CD4-positive, alpha-beta T cell treated with Interleukin-12 subunit alpha and Interleukin-12 subunit beta, for 1 hour (primary cell): ENCODE measurements around the gene DMD.
"Not testable (repeated sequence)": the region's sequence is repeated elsewhere in the genome, so short reads cannot be mapped to it uniquely, and the experiment has no call there.

Experiments
- DNase-seq: peaks from one replicate; pipeline ENCODE4 v3.0.0-alpha.2; 2020

Gene DMD

DNA sequence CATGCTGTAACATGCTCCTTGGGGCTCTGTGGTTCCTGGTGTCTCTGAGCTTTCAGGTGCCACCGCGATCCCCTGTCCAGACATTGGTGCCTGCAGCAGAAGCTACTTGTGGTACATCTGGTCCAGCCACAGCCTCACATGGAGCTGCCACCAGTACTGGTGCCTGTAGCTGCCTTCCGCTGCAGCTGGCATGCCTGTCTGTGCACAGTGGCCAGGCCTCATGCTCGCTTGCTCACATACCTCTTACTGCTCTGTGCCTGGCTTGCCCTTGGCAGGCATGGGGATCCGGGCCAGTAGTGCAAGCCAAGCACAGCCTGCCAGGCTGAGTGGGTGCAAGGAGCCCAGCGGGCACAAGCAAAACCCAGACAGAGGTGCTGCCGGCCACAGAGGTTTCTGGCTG is 618.6 kb downstream of the DMD start:
- no peak for DNase-seq

DNA sequence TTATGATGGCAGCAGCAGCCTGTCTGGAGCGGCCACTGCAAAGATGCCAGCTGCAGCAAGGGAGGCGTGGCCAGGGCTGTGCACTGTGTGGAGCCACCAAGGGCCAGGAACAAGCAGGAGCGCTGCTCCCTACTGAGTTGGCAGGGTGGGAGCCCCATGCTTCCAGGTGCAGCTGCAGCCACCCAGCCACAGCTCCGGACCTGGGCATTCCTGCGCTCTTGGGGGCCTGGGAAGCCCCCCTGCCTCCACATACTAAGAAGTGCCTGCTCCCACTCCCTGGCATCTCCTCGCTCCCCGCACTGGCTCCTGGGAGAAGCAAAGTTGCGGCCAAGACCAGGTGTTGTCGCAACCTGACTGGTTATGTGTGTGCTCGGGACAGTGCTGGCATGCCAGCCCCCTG is 619.8 kb downstream of the DMD start:
- DNase-seq: no peak

DNA sequence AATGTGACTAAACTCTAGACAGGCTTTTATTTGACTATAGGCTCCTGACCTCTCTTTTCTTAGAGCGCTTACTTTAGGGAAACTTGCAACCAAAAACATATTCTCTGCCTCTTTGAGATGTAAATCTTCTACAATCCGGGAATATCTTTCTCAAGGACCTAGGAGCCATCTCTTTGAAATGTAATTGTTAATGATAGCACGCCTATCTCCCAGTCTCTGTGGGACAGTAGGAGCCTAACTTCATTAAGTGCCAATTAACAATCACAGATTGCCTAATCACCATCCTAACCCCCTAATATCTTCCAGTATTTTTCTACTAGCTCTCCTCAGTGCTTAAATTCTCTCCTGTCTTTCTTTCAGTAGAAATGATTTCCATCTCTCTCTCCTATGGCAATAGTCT is 628.6 kb downstream of the DMD start:
- DNase-seq: no peak

DNA sequence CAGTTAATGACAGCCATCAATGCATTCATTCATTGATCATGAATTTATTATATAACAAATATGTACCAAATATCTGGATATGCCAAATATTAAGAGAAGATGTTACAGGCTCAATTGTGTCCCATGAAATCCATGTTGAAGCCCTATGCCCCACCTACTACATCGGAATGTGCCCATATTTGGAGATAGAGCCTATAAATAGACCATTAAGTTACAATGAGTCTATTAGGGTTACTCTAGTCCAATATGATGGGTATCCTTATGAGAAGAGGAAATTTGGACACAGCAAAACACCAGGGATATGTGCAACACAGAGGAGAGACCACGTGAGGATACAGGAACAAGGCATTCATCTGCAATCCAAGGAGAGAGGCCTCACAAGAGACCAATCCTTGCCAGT is 634.5 kb downstream of the DMD start:
- no peak for DNase-seq

DNA sequence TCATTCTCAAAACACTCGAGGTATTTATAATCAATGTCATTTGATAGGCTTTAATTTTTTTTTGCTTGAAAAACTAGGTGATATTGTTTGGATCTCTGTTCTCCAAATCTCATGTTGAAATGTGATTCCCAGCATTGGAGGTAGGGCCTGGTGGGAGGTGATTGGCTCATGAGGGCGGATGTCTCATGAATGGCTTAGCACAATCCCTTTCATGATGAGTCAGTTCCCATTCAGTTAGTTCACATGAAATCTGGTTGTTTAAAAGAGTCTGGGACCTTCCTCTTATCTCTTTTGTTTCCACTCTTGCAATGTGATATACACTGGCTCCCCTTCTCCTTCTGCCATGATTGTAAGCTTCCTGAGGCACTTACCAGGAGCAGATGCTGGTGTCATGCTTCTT is 638.7 kb downstream of the DMD start:
- DNase-seq: no peak

DNA sequence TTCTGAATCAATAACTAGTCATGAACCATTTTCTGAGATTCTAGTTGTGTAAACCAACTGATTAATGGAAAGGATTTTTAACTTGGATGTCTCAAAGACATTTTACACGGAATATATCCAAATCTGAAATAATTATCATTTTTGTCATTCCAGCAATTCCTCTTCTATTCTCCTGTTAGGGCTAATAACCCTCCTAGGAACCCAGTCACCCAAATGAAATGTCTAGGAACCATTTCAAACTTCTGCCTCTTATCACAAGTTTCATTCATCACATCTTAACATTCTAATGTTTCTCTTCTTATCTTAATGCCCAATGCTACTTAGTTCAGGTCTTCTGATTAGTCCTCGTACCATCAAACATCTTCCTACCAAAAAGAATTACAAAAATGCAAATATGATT is 639.8 kb downstream of the DMD start:
- DNase-seq: no peak

DNA sequence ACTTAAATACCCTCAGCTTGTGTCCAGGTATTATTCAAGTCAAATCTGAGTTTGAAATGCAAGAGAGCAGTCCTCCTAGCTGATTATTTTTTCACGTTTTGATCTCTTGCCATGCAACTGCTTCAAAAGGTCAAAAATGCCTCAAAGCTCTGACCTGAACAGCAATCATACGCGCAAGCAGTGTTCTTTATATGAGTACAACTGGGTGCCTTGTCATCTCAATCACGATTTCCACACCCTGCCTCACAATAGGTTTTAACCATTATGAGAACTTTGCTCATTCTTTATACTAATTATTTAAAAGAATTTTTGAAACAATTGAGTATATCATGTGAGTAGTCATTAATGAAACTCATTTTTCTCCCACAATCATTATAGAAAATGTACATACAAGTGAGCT is 649.1 kb downstream of the DMD start:
- DNase-seq: no peak

DNA sequence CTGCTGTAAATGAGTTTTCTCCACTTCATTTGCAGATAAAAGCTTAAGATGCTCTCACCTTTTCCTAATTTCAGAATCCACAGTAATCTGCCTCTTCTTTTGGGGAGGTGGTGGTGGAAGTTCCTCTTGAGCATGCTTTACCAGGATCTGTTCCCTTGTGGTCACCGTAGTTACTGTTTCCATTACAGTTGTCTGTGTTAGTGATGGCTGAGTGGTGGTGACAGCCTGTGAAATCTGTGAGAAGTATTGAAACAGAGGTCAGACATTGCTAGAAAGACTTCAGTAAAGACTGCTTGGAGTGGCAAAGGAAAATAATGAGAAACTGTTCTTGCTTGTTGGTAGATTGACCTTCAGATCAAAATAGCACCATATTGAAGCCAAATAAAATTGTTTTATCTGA is 666.2 kb downstream of the DMD start:
- no peak for DNase-seq

DNA sequence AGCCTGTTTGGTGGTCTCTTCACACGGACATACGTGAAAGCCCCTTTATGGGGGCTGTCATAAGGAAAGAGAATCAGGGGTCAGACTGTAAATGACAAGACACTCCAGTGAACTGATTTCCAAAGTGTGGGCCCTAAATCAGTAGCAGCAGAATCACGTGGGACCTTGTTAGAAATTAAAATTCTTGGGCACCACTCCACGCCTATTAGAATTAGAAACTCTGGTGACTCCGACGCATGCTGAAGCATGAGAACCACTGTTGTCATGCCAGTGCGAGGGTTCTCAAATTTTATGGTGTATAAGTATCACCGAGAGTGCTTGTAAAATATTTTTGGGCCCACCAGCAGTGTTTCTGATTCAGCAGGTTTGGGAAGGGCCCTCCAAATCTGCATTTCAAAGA is 672.8 kb downstream of the DMD start:
- DNase-seq: no peak

DNA sequence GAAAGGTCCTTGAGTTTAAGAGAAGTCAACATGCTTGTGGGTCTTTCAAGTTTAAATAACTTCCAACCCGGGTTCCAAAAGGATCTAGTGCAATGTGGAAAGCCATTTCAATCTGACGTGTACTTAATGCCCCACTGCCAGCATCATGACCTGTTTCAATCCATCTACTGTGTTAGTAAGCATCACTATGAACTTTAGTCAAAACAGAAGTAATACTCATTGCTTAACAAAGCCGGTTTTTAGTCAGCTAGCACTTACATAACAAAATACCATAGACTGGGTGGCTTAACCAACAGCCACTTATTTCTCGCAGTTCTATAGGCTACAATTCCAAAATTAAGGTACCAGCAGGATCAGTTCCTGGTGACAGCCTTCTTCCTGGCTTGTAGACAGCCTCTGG is 677.5 kb downstream of the DMD start:
- no peak for DNase-seq

DNA sequence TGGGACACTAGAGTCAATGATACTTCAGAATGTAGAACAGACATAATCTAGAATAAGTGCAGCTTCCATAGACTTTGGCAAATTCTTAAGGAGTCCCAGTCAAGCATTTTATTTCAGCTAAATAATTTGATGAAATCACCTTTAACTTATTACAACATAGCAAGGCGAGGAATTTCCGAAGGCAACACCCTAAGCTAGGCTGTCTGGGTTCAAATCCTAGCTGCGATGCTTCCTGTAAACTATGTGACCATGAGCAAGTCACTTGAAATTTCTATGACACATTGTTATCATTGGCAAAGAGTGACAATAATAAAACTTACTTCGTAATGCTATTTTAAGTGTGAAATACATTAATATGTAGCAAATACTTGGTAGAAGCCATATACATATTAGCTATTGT is 679.1 kb downstream of the DMD start:
- no peak for DNase-seq

DNA sequence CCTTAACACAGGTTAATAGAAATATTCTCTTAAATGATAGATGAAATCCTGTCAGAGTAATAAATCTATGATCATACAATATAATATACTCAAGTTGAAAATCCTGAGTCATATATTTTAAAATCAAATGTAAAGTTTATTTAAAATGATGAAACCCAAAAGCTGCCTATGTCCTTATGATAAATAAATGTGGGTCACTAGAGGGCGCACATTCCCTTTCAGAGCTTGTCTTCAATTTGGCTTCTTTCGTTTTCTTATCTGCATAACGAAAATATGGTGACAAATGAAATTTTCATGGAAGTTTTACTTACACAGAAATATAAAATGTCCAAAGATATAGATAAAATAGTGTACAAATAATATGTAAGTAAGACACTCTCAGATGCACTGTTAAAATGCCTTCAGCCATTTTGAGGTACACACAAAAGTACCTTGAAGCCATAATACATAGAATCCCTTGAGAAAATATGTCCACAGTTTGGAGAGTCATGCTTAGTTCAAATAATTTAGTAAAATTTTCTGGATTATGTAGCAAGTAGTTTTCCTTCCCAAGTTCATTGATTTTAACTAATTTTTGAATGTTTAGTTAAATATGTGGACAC is 680.4 kb downstream of the DMD start:
- DNase-seq: peak; percentile 7

DNA sequence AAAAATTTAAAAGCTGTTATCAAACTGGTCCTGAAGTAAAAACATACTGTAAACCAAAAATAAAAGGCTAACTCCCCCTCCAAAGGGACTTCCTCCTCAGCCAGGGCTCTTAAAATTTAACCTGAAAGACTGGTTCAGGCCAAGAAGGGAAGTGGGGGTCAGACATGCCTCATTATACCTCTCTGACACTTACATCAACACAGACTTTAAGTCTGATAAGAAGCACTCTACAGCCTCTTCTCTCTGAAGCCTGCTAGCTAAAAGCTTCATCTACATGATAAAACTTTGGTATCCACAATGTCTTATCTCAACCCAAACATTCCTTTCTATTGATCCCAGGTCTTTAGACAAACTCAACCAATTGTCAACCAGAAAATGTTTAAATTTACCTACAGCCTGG is 682.9 kb downstream of the DMD start:
- DNase-seq: not testable (repeated sequence)

DNA sequence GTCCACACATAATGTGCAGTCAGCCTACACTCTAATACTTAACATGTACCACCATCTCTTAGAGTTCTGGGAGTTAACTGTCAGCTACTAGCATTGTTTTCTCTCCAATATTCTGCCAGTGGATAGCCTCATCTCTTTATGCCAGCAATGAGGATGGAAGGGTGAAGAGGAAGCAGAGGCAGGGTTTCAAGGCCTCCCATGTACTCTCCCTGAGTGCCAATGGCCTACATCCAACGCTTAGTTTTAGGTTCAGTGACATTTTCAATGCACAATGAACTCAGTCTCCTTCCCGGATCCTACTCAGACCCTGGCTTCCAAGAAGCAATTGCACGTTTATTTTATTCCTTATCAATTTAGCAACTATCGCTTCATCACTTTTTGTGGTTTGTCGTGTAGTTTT is 686.1 kb downstream of the DMD start:
- no peak for DNase-seq

DNA sequence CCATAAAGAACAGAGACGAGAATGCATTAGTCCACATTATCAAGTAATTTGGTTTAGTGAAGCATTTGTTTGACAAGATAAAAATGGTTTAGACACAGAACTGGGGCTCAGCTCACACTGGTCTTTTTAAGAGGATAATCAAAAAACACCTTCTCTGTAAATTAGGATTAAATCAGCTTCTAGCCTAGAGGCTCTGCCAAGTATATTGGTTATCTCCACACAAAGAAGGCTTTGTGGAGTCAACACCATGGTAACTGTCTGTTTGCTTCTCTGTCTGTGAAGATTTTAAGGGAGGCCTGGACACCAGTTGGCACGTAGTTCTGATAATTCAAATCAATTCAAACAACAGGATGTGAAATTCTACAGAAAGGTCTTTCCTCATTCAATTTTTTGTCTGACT is 687.0 kb downstream of the DMD start:
- DNase-seq: no peak

DNA sequence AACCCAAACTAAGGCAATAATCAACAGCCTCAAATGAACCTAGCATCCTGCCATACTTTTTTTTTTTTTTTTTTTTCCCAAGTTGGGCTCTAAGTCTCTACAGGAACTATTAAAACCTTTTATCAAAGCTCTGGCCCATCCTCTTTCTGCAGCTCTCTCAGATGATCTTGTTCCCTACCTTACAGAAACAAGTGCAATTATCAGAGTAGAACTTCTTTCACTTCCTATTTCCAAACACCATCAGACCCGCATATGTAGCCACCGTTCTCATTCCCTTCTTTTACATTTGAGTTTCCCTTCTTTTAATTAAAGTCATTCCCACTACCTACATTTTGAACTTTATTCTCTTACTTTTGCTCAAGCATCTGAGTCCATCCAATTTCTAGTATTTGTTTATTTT is 690.6 kb downstream of the DMD start:
- no peak for DNase-seq

DNA sequence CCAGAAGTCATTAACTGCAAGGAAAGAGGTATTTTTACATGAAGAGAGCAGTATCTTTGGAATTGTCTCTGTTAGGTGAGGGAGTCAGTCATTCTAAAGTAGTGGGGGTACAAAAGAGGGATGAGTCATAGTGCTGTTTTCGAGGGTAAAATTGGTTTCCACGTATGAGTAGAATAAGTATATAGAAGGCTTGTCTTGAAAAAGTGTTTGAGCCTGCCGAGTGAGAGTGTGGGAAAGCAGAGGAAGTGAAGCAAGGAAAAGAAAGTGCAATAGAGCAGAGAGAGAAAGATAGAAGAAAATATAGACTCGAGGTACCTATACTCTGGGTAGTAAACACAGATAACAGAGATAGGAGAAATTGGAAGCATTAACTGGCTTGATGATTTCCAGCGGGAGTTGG is 696.4 kb downstream of the DMD start:
- no peak for DNase-seq

DNA sequence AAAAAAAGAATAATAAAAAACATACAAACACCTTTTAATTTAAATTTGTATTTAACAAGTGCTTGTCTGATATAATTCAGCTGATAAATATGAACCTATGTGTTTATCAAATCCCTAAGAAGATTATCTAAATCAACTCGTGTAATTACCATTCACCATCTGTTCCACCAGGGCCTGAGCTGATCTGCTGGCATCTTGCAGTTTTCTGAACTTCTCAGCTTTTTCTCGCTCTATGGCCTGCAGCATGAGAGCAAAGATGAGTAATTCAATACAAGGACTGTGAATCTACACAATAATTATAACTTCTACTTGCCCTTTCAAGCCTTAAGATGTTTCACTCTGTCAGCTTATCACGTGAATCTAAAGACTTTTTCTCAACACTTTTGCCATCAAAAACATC is 709.7 kb downstream of the DMD start:
- no peak for DNase-seq

DNA sequence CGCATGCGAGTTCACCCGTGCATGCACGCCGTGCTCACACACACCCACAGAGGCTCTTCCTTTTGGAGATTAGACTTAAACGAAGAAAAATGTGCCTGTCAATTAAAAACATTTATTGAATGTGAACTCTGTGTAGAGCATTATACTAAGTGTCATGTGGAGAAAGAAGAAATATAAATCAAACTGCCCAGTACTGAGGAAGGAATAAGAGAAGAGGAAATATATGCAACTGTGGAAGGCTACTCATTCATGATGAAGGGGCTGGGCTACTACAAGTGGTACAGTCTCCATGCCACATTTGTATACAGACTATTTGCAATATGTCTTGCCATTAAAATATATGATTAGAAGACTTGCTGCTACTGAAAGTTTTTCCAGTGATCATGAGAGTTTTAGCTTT is 714.7 kb downstream of the DMD start:
- no peak for DNase-seq

DNA sequence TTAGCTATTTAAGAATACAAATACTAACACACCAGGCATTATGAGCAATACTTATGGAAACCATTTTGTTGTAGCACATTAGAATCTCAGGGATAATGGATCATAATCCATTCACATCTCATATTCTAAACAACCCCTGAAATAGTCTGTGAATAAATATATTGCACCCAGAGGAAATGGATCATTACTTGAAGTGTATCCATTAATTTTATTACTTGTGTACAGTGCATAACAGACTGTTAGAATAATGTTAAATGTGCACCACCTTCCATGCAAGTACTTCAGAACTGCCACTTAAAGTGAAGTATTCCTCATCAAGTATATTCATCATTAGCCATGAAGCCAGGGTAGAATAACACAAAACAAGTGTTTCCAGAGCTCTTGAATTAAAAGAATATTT is 715.5 kb downstream of the DMD start:
- no peak for DNase-seq

DNA sequence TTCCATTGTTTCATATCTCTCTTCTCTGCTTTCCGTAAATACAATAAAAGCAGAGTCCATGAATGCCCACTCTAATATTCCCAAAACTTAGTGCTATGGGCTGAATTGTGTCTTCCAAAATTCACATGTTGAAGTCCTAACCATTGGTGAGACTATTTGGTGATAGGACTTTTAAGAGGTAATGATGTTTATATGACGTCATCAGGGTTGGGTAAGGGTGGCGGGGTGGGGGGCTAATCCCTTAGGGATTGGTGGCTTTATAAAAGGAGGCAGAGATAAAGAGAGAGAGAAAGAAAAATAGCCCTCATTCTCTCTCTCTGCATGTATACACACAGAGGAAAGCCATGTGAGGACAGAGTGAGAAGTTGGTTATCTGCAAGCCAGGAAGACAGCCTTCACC is 722.2 kb downstream of the DMD start:
- no peak for DNase-seq

DNA sequence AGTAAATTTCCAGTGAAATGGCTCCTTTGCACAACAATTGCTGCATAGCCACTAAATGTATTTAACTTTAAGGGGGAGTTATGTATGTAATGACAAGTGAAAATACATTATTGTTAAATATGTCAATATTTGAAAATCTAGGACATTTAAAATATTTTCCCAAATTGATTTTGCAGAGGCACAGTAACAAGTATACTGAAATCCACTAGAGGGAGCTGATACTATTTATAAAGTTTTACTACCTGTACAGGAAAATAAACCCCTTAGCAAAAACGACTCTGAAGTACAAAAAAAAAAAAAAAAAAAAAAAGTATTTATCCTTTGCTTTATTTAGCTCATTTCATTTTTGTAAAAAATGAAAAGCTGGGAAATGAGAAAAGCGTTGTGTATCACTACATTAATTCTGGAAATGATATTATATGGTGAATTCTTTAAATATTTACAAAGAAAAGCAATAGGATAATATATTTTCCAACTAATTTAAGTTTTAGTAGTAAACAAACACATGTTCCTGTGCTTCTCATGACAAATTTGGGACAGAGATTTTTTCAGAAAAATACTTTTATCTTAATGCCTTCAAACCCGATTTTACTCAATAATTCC is 727.7 kb downstream of the DMD start:
- DNase-seq: no peak

DNA sequence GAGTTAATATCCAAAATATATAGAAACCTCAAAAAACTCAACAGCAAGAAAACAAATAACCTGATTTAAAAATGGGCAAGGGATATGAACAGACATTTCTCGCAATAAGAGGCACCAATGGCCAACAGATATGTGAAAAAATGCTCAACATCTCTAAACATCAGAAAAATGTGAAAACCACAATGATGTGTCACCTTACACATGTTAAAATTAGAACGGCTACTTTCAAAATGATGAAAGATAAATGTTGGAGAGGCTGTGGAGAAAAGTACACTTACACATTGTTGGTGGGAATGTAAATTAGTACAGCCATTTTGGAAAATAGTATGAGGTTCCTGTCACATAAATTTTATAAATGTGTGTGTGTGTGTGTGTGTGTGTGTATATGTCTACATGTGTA is 731.3 kb downstream of the DMD start:
- DNase-seq: no peak

DNA sequence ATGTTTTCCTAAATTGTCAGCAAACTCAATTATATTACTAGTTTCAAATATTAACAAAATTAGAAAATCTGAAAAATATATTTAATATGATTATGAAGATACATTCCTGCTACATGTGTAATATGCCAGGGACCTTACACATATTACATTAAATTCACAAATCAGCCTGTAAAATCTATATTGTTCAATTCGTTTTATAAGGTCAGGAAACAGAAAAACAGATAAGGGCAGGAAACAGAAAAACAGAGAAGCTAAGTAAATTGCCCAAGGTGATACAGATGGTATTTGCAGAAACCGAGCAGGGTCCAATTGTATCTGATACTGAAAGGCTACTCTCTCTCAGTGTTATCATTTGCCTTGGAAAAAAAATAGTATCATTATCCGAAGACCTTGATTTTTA is 739.0 kb downstream of the DMD start:
- DNase-seq: no peak

DNA sequence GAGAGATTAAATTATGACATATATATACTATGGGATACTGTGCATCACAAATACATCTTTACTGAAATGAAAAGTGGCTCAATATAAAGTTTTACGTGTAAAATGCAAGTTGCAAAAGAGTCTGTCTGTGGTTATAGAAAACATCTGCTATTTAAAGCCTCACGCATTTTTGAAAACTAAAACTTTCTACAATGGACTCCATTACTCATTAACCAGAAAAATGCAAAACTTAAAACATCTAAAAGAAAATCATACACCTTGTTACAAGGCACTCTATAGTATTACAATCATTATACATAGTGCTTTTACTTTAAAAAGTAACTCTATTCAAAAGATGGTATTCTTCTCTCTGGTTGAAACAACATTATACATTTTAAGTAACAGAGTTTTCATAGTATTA is 755.6 kb downstream of the DMD start:
- no peak for DNase-seq
